ENCODE data around the gene FTH1. TPM values are rescaled to one million over a fixed set of nuclear protein-coding genes. Genes with fewer than 3 reads are reported as not detected.
A peak's percentile ranks its signal among the peaks of the same experiment; 100 is the strongest.

FTH1 gene
- total RNA-seq, 4 donors from 2014 or later = 2,288 to 6,007 (median 4,694) TPM

GRCh38 chr11:61976813-61977475 is 9.5 kb upstream of the FTH1 start:
- Histone ChIP-seq H3K4me3 (no peak overlapping the region), H3K36me3 (no peaks in the 10 kb centered on the region), H3K27ac (peak overlapping the region in 1 of 4 donors; percentile 66), H3K9me3 (no peaks in the 10 kb centered on the region), H3K4me1 (peaks cover 34 to 60% (median 50%) of the 10 kb centered on the region in 4 donors), H3K27me3 (no peaks in the 10 kb centered on the region)
- in situ Hi-C loops (cut with MboI; ENCODE audit: low pct_ligation_motif_present in 1 of 4, low pct_unique_long_range_greater_than_20kb in 1 of 4, low sequenced_read_pairs in 3 of 4) (no loop called here), intact Hi-C loops (cut with DNase I; ENCODE audit: low total_unique reads) (no loop called here)
- 72% methylated on average over 7 of the region's 7 CpGs; no CpG with 5 or more reads in 1 of the 2 donors for WGBS, 2 donors (ENCODE audit: low coverage in 1 of 2)
- TF ChIP-seq POLR2AphosphoS5 (IDR thresholded peaks at IDR 0.05) (no peak), EP300 (IDR thresholded peaks at IDR 0.05; ENCODE audit: low read depth) (no peak), POLR2A (IDR thresholded peaks at IDR 0.05) (no peak), CTCF (IDR thresholded peaks at IDR 0.05) (no peak)
- DNase-seq = no peak

GRCh38 chr11:61976420-61976800 is 9.0 kb upstream of the FTH1 start:
- Histone ChIP-seq H3K27me3 (no peaks in the 10 kb centered on the region), H3K27ac (peak overlapping the region in 1 of 4 donors; percentile 66), H3K36me3 (no peaks in the 10 kb centered on the region), H3K9me3 (no peaks in the 10 kb centered on the region), H3K4me1 (peaks cover 37 to 65% (median 55%) of the 10 kb centered on the region in 4 donors), H3K4me3 (no peak overlapping the region)
- TF ChIP-seq CTCF (IDR thresholded peaks at IDR 0.05) (peak in 1 of 5 experiments; percentile 10), POLR2A (IDR thresholded peaks at IDR 0.05) (no peak), POLR2AphosphoS5 (IDR thresholded peaks at IDR 0.05) (no peak), EP300 (IDR thresholded peaks at IDR 0.05; ENCODE audit: low read depth) (no peak)
- WGBS, 2 donors (ENCODE audit: low coverage in 1 of 2) = 91% methylated on average over 8 of the region's 8 CpGs; no CpG with 5 or more reads in 1 of the 2 donors
- DNase-seq = no peak
- intact Hi-C loops (cut with DNase I; ENCODE audit: low total_unique reads) (no loop called here), in situ Hi-C loops (cut with MboI; ENCODE audit: low pct_ligation_motif_present in 1 of 4, low pct_unique_long_range_greater_than_20kb in 1 of 4, low sequenced_read_pairs in 3 of 4) (no loop called here)

GRCh38 chr11:61975638-61976419 is 8.4 kb upstream of the FTH1 start:
- H3K27me3 ChIP-seq = no peaks in the 10 kb centered on the region
- H3K4me1 ChIP-seq = peaks cover 43 to 71% (median 61%) of the 10 kb centered on the region in 4 donors
- H3K4me3 ChIP-seq = no peak overlapping the region
- intact Hi-C loops (cut with DNase I; ENCODE audit: low total_unique reads) (no loop called here), in situ Hi-C loops (cut with MboI; ENCODE audit: low pct_ligation_motif_present in 1 of 4, low pct_unique_long_range_greater_than_20kb in 1 of 4, low sequenced_read_pairs in 3 of 4) (no loop called here)
- WGBS, 2 donors (ENCODE audit: low coverage in 1 of 2) = 84% methylated on average over 15 of the region's 15 CpGs; no CpG with 5 or more reads in 1 of the 2 donors
- TF ChIP-seq POLR2A (IDR thresholded peaks at IDR 0.05) (no peak), EP300 (IDR thresholded peaks at IDR 0.05; ENCODE audit: low read depth) (no peak), POLR2AphosphoS5 (IDR thresholded peaks at IDR 0.05) (no peak), CTCF (IDR thresholded peaks at IDR 0.05) (no peak)
- H3K36me3 ChIP-seq = no peaks in the 10 kb centered on the region
- no peak for DNase-seq
- H3K9me3 ChIP-seq = no peaks in the 10 kb centered on the region
- H3K27ac ChIP-seq = peak overlapping the region; percentile 36 to 99 (median 54)

Measured in transverse colon (tissue), 4 donors.